ENCODE measurements around the gene LRP1-AS.

- no peak for TF ChIP-seq POLR2AphosphoS5 (IDR thresholded peaks at IDR 0.05; ENCODE audit: insufficient read depth in 1 of 2, low read depth in 1 of 2)
- no peak for TF ChIP-seq CTCF (IDR thresholded peaks at IDR 0.05)
These were observed 13.5 kb downstream of the LRP1-AS start for GRCh38 chr12:57133916-57134315.

All from vagina (tissue), 2 donors.